Sigmoid colon (tissue), 7 donors: Measurements from ENCODE around the gene MEGF8. TPM values are rescaled to one million over a fixed set of nuclear protein-coding genes. Genes with fewer than 3 reads are reported as not detected.

Experiments
- DNase-seq: peaks from one replicate; pipeline ENCODE4 v3.0.0-alpha.2; 2019
- H3K27ac ChIP-seq, 4 donors: fragments of 200-600 bp; sonication (generic); one replicate each; pipeline ENCODE4 v1.5.1; 2016 to 2019; ENCODE audit warnings: mild to moderate bottlenecking in 1 of 4
- H3K27me3 ChIP-seq, 3 donors: fragments of 200-600 bp; sonication (generic); one replicate each; pipeline ENCODE4 v1.5.1; 2019; ENCODE audit warnings: mild to moderate bottlenecking in 1 of 3
- H3K36me3 ChIP-seq, 4 donors: fragments of 200-600 bp; sonication (generic); one replicate each; pipeline ENCODE4 v1.5.1; 2016 to 2019
- H3K4me1 ChIP-seq, 4 donors: fragments of 200-600 bp; sonication (generic); one replicate each; pipeline ENCODE4 v1.5.1; 2017 to 2019
- H3K4me3 ChIP-seq, 4 donors: fragments of 200-600 bp; sonication (generic); one replicate each; pipeline ENCODE4 v1.5.1; 2017 to 2019; ENCODE audit warnings: mild to moderate bottlenecking in 2 of 4, moderate library complexity in 1 of 4
- H3K9me3 ChIP-seq, 4 donors: fragments of 200-600 bp in 3 of 4; sonication (generic) in 3 of 4; one replicate each; pipeline versions ENCODE4 v1.5.1 to v1.6.1; 2013 to 2019
- CTCF ChIP-seq, 4 experiments: fragments of 450-650 bp in 3 of 4; fragments of 200-600 bp in 1 of 4; IDR thresholded peaks; one replicate each; pipeline ENCODE4 v1.5.1; 2016 to 2019; ENCODE audit warnings: antibody characterized with exemption in 4 of 4, mild to moderate bottlenecking in 3 of 4, moderate library complexity in 2 of 4
- EP300 ChIP-seq, 4 donors: sonication (generic); formaldehyde crosslinking; IDR thresholded peaks; one replicate each; pipeline ENCODE4 v1.6.1; 2017; ENCODE audit warnings: antibody characterized with exemption in 4 of 4
- POLR2A ChIP-seq, 2 donors: fragments of 450-650 bp; IDR thresholded peaks; one replicate each; pipeline ENCODE4 v1.6.1; 2016; ENCODE audit warnings: antibody characterized with exemption in 2 of 2, mild to moderate bottlenecking in 2 of 2, moderate library complexity in 2 of 2
- POLR2AphosphoS5 ChIP-seq, 4 donors: sonication (generic); formaldehyde crosslinking; IDR thresholded peaks; one replicate each; pipeline ENCODE4 v1.6.1; 2017; ENCODE audit warnings: antibody characterized with exemption in 4 of 4
- WGBS, 2 donors: extraction: QIAGEN DNeasy Blood & Tissue Kit; methylation state at CpG; one replicate each; pipeline ENCODE4 v1.1.7; 2013; 5-methylcytosine and 5-hydroxymethylcytosine counted together
- intact Hi-C: fragments of 100-400 bp; cut with DNase I; formaldehyde crosslinking; loops from one replicate; pipeline ENCODE4 v1.15.1; 2023
- polyA plus RNA-seq, 3 donors: library from polyadenylated mRNA; stranded (reverse); fragments of 200-250 nt; gene quantifications; one replicate each; pipeline ENCODE4 v1.2.3, GENCODE V29; 2013
- total RNA-seq, 4 donors: library from RNA; depleted of rRNA; stranded (reverse); fragments of >200 nt; gene quantifications; one replicate each; pipeline ENCODE4 v1.1.0, GENCODE V29; 2016
- donor health status: healthy with polysubstance abuse.
- donor health status: Bipolar disorder and iron deficiency.
- donor health status: healthy.

MEGF8 gene
- total and polyA plus RNA-seq, 7 donors, result 1.8 to 21.6 (median 5.9) TPM

GRCh38 chr19:42301646-42302203 lies 23.7 kb upstream of the MEGF8 start, which contains the start of gene PRR19:
Gene PRR19, plus strand, starts transcription at chr19:42302132. Its CDS starts 7,453 bp downstream, at chr19:42309585.
- 3 to 5% methylated on average over 21 of the region's 21 CpGs for WGBS, 2 donors
- Histone ChIP-seq H3K4me3 (peak within 1 kb of the TSS; percentile 46 to 60 (median 52)), H3K9me3 (no peaks in the 10 kb centered on the region), H3K36me3 (peaks cover 0 to 4% (median 0%) of the 10 kb centered on the region in 4 donors), H3K4me1 (peaks cover 0 to 23% (median 11%) of the 10 kb centered on the region in 4 donors), H3K27me3 (no peaks in the 10 kb centered on the region), H3K27ac (peak within 1 kb of the TSS; percentile 56 to 72 (median 62))
- no peak for DNase-seq
- TF ChIP-seq POLR2AphosphoS5 (IDR thresholded peaks at IDR 0.05), result no peak
- no peak for TF ChIP-seq POLR2A (IDR thresholded peaks at IDR 0.05)
- no peak for TF ChIP-seq CTCF (IDR thresholded peaks at IDR 0.05)
- TF ChIP-seq EP300 (IDR thresholded peaks at IDR 0.05), result no peak
- intact Hi-C loops, result no loop called here

GRCh38 chr19:42303101-42303464 lies 22.4 kb upstream of the MEGF8 start:
- intact Hi-C loops, result no loop called here
- peak overlapping the region in 3 of 4 donors; percentile 52 to 60 (median 53) for H3K4me3 ChIP-seq
- 74 to 88% methylated on average over 11 of the region's 11 CpGs for WGBS, 2 donors
- H3K27ac ChIP-seq, result no peak overlapping the region
- H3K36me3 ChIP-seq, result no peaks in the 10 kb centered on the region
- H3K4me1 ChIP-seq, result peaks cover 0 to 23% (median 11%) of the 10 kb centered on the region in 4 donors
- no peaks in the 10 kb centered on the region for H3K9me3 ChIP-seq
- no peak for TF ChIP-seq EP300 (IDR thresholded peaks at IDR 0.05)
- TF ChIP-seq POLR2AphosphoS5 (IDR thresholded peaks at IDR 0.05), result no peak
- no peaks in the 10 kb centered on the region for H3K27me3 ChIP-seq
- no peak for DNase-seq

GRCh38 chr19:42303876-42304275 lies 21.6 kb upstream of the MEGF8 start:
- no peak overlapping the region for H3K27ac ChIP-seq
- H3K9me3 ChIP-seq, result no peaks in the 10 kb centered on the region
- 61 to 89% methylated on average over 8 of the region's 8 CpGs for WGBS, 2 donors
- intact Hi-C loops, result no loop called here
- no peak for TF ChIP-seq POLR2AphosphoS5 (IDR thresholded peaks at IDR 0.05)
- TF ChIP-seq CTCF (IDR thresholded peaks at IDR 0.05), result no peak
- no peak for TF ChIP-seq POLR2A (IDR thresholded peaks at IDR 0.05)
- no peak for TF ChIP-seq EP300 (IDR thresholded peaks at IDR 0.05)
- peaks cover 0 to 23% (median 11%) of the 10 kb centered on the region in 4 donors for H3K4me1 ChIP-seq
- no peak overlapping the region for H3K4me3 ChIP-seq
- H3K36me3 ChIP-seq, result no peaks in the 10 kb centered on the region
- no peak for DNase-seq
- no peaks in the 10 kb centered on the region for H3K27me3 ChIP-seq

GRCh38 chr19:42306646-42307045 lies 18.8 kb upstream of the MEGF8 start:
- no peak for TF ChIP-seq CTCF (IDR thresholded peaks at IDR 0.05)
- H3K36me3 ChIP-seq, result no peaks in the 10 kb centered on the region
- H3K9me3 ChIP-seq, result no peaks in the 10 kb centered on the region
- H3K4me1 ChIP-seq, result peaks cover 0 to 21% (median 9%) of the 10 kb centered on the region in 4 donors
- no peak overlapping the region for H3K4me3 ChIP-seq
- WGBS, 2 donors, result 92 to 94% methylated on average over 22 of the region's 22 CpGs
- intact Hi-C loops, result no loop called here
- no peak for DNase-seq
- H3K27me3 ChIP-seq, result peaks cover 0 to 21% (median 16%) of the 10 kb centered on the region in 3 donors
- H3K27ac ChIP-seq, result no peak overlapping the region

- DNase-seq, result no peak
- H3K4me1 ChIP-seq, result peaks cover 0 to 14% (median 13%) of the 10 kb centered on the region in 4 donors
- intact Hi-C loops, result no loop called here
- H3K36me3 ChIP-seq, result no peaks in the 10 kb centered on the region
- no peak overlapping the region for H3K27ac ChIP-seq
- H3K27me3 ChIP-seq, result peaks cover 9 to 51% (median 37%) of the 10 kb centered on the region in 3 donors
- WGBS, 2 donors, result 92 to 93% methylated on average over 14 of the region's 14 CpGs
- no peak overlapping the region for H3K4me3 ChIP-seq
- H3K9me3 ChIP-seq, result no peaks in the 10 kb centered on the region
- TF ChIP-seq CTCF (IDR thresholded peaks at IDR 0.05), result no peak
These were observed 15.7 kb upstream of the MEGF8 start for GRCh38 chr19:42309686-42310085.
